ENCODE data around the gene AP4B1. TPM values are rescaled to one million over a fixed set of nuclear protein-coding genes. Genes with fewer than 3 reads are reported as not detected.

AP4B1 gene
- polyA plus RNA-seq, 2 of the 4 experiments (the other 2 are of a cell fraction) = 9.2 to 11.9 TPM

- POLR2A ChIA-PET = no interaction called here
- Histone ChIP-seq H3K27ac (no peak overlapping the region), H3K4me2 (no peak overlapping the region), H3K4me1 (no peaks in the 10 kb centered on the region), H3K9me3 (no peaks in the 10 kb centered on the region), H3K4me3 (no peak overlapping the region)
- FAIRE-seq = no peak
- DNase-seq (ENCODE audit: low read depth in 1 of 2, low spot score in 1 of 2) = no peak
- WGBS (ENCODE audit: missing lambda C conversion rate) = 88% methylated on average over 1 of the region's 1 CpG
- no peak for ATAC-seq
- TF ChIP-seq ESRRA (IDR thresholded peaks at IDR 0.05; ENCODE audit: borderline replicate concordance, low read length) (no peak), HOXB5 (CRISPR knock-in tag; IDR thresholded peaks at IDR 0.05) (no peak), ZNF302 (CRISPR knock-in tag; IDR thresholded peaks at IDR 0.05) (no peak), CTCF (IDR thresholded peaks at IDR 0.05) (no peak), JUNB (IDR thresholded peaks at IDR 0.05) (no peak), MYC (IDR thresholded peaks at IDR 0.05; ENCODE audit: borderline replicate concordance, low read length) (no peak), HMGXB4 (CRISPR knock-in tag; IDR thresholded peaks at IDR 0.05; ENCODE audit: borderline replicate concordance) (no peak), POLR2A (IDR thresholded peaks at IDR 0.05; ENCODE audit: low read length) (no peak), HOXA7 (CRISPR knock-in tag; IDR thresholded peaks at IDR 0.05) (no peak), KDM5A (IDR thresholded peaks at IDR 0.05) (no peak), GATA3 (IDR thresholded peaks at IDR 0.05; ENCODE audit: borderline replicate concordance) (no peak), NPAS2 (CRISPR knock-in tag; IDR thresholded peaks at IDR 0.05; ENCODE audit: borderline replicate concordance) (no peak), RAD21 (conservative IDR thresholded peaks at IDR 0.05 in 1 of 2, IDR thresholded peaks at IDR 0.05 in 1 of 2) (no peak), HDAC2 (IDR thresholded peaks at IDR 0.05) (no peak), MAFK (IDR thresholded peaks at IDR 0.05; ENCODE audit: partially characterized antibody) (no peak), KDM1A (IDR thresholded peaks at IDR 0.05; ENCODE audit: low read depth) (no peak), HOXB13 (CRISPR knock-in tag; IDR thresholded peaks at IDR 0.05; ENCODE audit: low read depth) (no peak), ZFP36 (IDR thresholded peaks at IDR 0.05; ENCODE audit: borderline replicate concordance, partially characterized antibody) (no peak), BHLHE40 (IDR thresholded peaks at IDR 0.05; ENCODE audit: low read depth, low read length) (no peak)
- CTCF ChIA-PET = no interaction called here
These were observed 6.3 kb downstream of the AP4B1 start for GRCh38 chr1:113898241-113898814.

- H3K9me3 ChIP-seq = no peaks in the 10 kb centered on the region
- ATAC-seq = no peak
- no peak overlapping the region for H3K4me3 ChIP-seq
- POLR2A ChIA-PET = no interaction called here
- DNase-seq (ENCODE audit: low read depth in 1 of 2, low spot score in 1 of 2) = no peak
- no peak for TF ChIP-seq POLR2A (IDR thresholded peaks at IDR 0.05; ENCODE audit: low read length)
- TF ChIP-seq HOXB13 (CRISPR knock-in tag; IDR thresholded peaks at IDR 0.05; ENCODE audit: low read depth) = no peak
- no peak for TF ChIP-seq KDM1A (IDR thresholded peaks at IDR 0.05; ENCODE audit: low read depth)
- no peak for TF ChIP-seq CHD4 (IDR thresholded peaks at IDR 0.05; ENCODE audit: borderline replicate concordance)
- TF ChIP-seq KDM5A (IDR thresholded peaks at IDR 0.05) = no peak
- no peak for TF ChIP-seq EP300 (IDR thresholded peaks at IDR 0.05)
- no peak for TF ChIP-seq USF2 (IDR thresholded peaks at IDR 0.05)
- TF ChIP-seq RARB (CRISPR knock-in tag; IDR thresholded peaks at IDR 0.05) = no peak
- TF ChIP-seq MAFK (IDR thresholded peaks at IDR 0.05; ENCODE audit: partially characterized antibody) = no peak
- no peak for TF ChIP-seq NPAS2 (CRISPR knock-in tag; IDR thresholded peaks at IDR 0.05; ENCODE audit: borderline replicate concordance)
- TF ChIP-seq ZC3H11A (IDR thresholded peaks at IDR 0.05) = no peak
- TF ChIP-seq FOSB (CRISPR knock-in tag; IDR thresholded peaks at IDR 0.05) = no peak
- no peak for TF ChIP-seq SMC3 (IDR thresholded peaks at IDR 0.05)
- TF ChIP-seq SREBF2 (IDR thresholded peaks at IDR 0.05) = no peak
- WGBS (ENCODE audit: missing lambda C conversion rate) = 84% methylated on average over 8 of the region's 8 CpGs
- no peak overlapping the region for H3K27ac ChIP-seq
- FAIRE-seq = no peak
- CTCF ChIA-PET = no interaction called here
- no peaks in the 10 kb centered on the region for H3K4me1 ChIP-seq
- H3K4me2 ChIP-seq = no peak overlapping the region
These were observed 8.6 kb downstream of the AP4B1 start for GRCh38 chr1:113895961-113896360.

Data from A549 (cell line).